ENCODE measurements around the gene NKX1-2. TPM values are rescaled to one million over a fixed set of nuclear protein-coding genes. Genes with fewer than 3 reads are reported as not detected.
A peak's percentile ranks its signal among the peaks of the same experiment; 100 is the strongest.

The NKX1-2 gene
- total RNA-seq, 2 donors from 2014 or later, result not detected

DNA sequence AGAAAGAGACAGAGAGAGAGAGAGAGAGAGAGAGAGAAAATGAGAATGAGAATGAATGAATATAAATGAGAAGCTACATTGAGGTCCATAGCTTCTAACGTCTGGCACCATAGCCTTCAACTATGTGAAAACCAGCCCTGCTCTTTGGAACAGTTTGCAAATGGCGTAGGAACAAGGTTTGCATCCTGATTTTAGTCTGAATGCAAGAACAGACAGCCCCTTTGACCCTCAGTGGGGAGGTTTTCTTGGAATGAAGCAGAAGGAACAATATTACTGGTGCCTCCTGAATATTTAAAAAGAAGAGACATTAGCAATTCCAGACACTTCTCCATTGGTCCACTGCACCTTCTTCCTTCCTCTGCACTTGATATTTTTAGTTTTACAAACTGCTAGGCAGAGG lies 34.8 kb upstream of the NKX1-2 start:
- ATAC-seq (replicated peaks in 1 of 2) (no peak), DNase-seq (no peak)
- Mint-ChIP-seq H3K27ac (no peak overlapping the region), H3K4me3 (no peak overlapping the region), H3K9me3 (peaks cover 0 to 2% of the 10 kb centered on the region in 2 donors), H3K4me1 (ENCODE audit: low read depth) (no peaks in the 10 kb centered on the region), H3K27me3 (ENCODE audit: low read depth) (no peaks in the 10 kb centered on the region), H3K36me3 (ENCODE audit: insufficient read depth in 2 of 2) (peaks cover 0 to 2% of the 10 kb centered on the region in 2 donors)

DNA sequence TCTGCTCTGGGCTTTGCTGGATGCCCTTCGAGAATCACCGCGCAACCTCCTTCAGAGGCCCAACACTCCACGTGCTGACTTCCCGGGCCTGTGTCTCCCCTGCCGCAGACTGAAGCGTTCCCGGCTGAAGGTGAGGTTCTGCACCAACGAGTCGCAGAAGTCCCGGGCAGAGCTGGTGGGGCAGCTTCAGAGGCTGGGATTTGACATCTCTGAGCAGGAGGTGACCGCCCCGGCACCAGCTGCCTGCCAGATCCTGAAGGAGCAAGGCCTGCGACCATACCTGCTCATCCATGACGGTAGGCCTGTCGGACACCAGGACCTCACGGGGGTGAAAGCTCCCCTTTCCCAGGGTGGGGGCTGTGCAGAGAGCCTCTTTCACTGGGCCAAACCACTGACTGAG lies 34.2 kb upstream of the NKX1-2 start:
- no peak for DNase-seq
- no peaks in the 10 kb centered on the region for H3K27me3 Mint-ChIP-seq (ENCODE audit: low read depth)
- H3K27ac Mint-ChIP-seq, result no peak overlapping the region

DNA sequence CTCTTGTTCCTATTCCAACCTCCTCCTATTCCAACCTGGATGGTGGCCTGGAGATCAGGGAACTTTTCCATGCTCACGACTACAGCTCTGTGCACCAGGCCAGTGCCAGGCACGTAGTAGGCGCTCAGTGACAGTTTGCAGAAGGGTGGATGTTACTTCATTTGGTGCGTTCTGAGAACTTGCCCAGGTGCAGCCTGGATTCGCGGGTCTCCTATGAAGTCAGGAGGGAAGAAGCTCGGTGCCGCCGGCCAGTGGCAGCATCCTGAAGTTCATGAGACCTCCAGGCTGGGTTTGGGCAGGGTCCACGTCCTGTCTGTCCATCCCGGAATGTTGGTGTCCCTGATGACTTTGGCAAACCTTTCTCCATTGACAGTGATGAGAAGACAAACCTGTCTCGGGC lies 33.0 kb upstream of the NKX1-2 start:
- Mint-ChIP-seq H3K27me3 (ENCODE audit: low read depth) (no peaks in the 10 kb centered on the region), H3K27ac (no peak overlapping the region), H3K4me3 (no peak overlapping the region), H3K36me3 (ENCODE audit: insufficient read depth in 2 of 2) (peaks cover 0 to 2% of the 10 kb centered on the region in 2 donors), H3K9me3 (peaks cover 0 to 2% of the 10 kb centered on the region in 2 donors), H3K4me1 (ENCODE audit: low read depth) (no peaks in the 10 kb centered on the region)
- no peak for DNase-seq
- ATAC-seq (replicated peaks in 1 of 2), result no peak

More for the DNA sequence above, 34.2 kb upstream of the NKX1-2 start:
- no peak for ATAC-seq (replicated peaks in 1 of 2)
- H3K4me3 Mint-ChIP-seq, result no peak overlapping the region
- H3K4me1 Mint-ChIP-seq (ENCODE audit: low read depth), result no peaks in the 10 kb centered on the region
- peaks cover 0 to 2% of the 10 kb centered on the region in 2 donors for H3K36me3 Mint-ChIP-seq (ENCODE audit: insufficient read depth in 2 of 2)
- peaks cover 0 to 2% of the 10 kb centered on the region in 2 donors for H3K9me3 Mint-ChIP-seq

DNA sequence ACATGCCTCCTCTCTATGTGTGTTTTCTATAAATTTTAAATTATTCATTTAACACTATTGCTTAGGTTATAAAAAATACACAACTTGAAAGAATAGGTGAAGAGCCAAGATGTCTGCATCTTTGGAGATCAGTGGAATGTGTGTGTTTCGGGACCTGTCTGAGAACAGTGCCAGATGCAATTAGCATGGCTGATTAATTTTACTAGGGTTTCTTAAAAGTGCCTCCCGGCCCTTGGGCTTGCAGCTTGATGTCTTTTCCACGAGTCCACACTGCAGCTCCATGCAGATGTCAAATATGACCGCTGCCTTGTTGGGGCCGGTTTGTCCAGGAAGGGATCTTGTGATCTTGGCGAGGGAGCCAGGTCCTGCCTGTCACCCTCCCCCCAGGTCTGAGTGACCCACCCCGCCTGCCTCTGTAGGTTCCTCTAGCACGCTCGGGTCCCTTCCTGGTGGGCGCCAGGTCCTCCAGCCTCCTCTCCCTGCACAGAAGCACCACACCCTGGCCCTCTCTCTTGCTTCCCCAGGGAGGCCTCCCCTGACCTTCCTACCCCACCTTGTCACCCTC lies 32.5 kb upstream of the NKX1-2 start:
- Mint-ChIP-seq H3K27me3 (ENCODE audit: low read depth) (no peaks in the 10 kb centered on the region), H3K4me1 (ENCODE audit: low read depth) (no peaks in the 10 kb centered on the region), H3K36me3 (ENCODE audit: insufficient read depth in 2 of 2) (peaks cover 0 to 2% of the 10 kb centered on the region in 2 donors), H3K27ac (no peak overlapping the region), H3K9me3 (peaks cover 0 to 2% of the 10 kb centered on the region in 2 donors), H3K4me3 (no peak overlapping the region)
- no peak for ATAC-seq (replicated peaks in 1 of 2)
- no peak for DNase-seq

DNA sequence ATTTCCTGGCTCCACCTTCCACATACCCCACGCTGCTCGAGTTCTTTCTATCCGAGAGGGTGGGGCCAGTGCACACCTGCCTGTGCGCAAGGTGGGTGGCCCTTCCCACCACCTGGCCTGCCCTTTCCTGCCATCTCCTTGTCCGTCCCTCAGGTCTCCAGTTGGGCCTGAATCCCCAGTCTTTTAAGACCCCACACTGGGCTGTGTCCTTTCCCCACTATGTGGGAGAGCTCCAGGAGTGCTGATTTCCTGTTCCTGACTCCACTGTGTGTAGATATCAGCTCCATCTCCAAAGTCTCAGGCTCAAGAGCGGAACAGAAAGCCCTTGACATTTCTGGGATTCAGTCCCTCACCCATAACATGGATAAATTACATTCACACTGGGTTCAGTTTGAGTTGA lies 31.9 kb upstream of the NKX1-2 start:
- no peaks in the 10 kb centered on the region for H3K27me3 Mint-ChIP-seq (ENCODE audit: low read depth)
- H3K4me1 Mint-ChIP-seq (ENCODE audit: low read depth), result no peaks in the 10 kb centered on the region
- H3K27ac Mint-ChIP-seq, result no peak overlapping the region
- H3K4me3 Mint-ChIP-seq, result no peak overlapping the region
- H3K36me3 Mint-ChIP-seq (ENCODE audit: insufficient read depth in 2 of 2), result no peaks in the 10 kb centered on the region
- DNase-seq (no peak), ATAC-seq (replicated peaks in 1 of 2) (no peak)
- no peaks in the 10 kb centered on the region for H3K9me3 Mint-ChIP-seq

DNA sequence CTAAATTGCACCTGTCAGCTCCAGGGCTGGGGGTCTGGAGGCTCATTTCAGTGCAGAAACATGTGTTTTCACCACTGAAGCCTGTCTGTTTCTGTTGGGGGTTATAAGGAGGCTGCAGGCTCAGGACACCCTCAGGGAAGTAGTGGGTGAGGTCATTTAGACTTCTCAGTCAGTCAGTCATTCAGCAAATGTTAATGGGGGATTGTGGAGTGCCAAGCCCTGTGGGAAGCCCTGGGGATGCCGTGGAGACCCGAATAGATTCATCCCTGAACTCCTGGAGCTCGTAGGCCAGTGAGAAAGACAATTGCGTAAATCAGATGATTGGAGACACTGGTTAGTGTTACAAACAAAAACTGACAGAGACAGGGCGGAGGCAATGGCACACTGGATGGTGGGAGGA lies 31.0 kb upstream of the NKX1-2 start:
- DNase-seq (no peak), ATAC-seq (replicated peaks in 1 of 2) (no peak)
- Mint-ChIP-seq H3K4me3 (no peak overlapping the region), H3K27me3 (ENCODE audit: low read depth) (no peaks in the 10 kb centered on the region), H3K36me3 (ENCODE audit: insufficient read depth in 2 of 2) (no peaks in the 10 kb centered on the region), H3K27ac (no peak overlapping the region), H3K4me1 (ENCODE audit: low read depth) (no peaks in the 10 kb centered on the region), H3K9me3 (no peaks in the 10 kb centered on the region)

DNA sequence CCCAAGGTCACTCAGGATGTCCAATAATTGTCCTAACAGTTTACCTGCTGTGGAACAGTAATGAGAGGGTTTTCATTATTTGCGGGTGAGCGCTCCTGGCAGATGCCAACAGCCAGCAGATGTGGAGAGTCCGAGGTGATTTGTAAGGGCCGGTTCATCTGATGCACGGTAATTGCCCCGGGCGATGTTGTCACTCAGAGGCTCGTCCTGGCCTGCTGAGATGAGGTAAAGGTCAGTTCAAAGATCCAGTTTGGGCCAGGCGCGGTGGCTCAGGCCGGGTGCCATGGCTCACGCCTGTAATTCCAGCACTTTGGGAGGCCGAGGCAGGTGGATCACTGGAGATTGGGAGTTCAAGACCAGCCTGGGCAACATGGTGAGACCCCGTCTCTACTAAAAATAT lies 28.7 kb upstream of the NKX1-2 start:
- H3K4me3 Mint-ChIP-seq, result no peak overlapping the region
- no peaks in the 10 kb centered on the region for H3K36me3 Mint-ChIP-seq (ENCODE audit: insufficient read depth in 2 of 2)
- no peaks in the 10 kb centered on the region for H3K4me1 Mint-ChIP-seq (ENCODE audit: low read depth)
- no peak overlapping the region for H3K27ac Mint-ChIP-seq
- no peaks in the 10 kb centered on the region for H3K27me3 Mint-ChIP-seq (ENCODE audit: low read depth)
- H3K9me3 Mint-ChIP-seq, result no peaks in the 10 kb centered on the region
- ATAC-seq (replicated peaks in 1 of 2), result no peak
- no peak for DNase-seq

DNA sequence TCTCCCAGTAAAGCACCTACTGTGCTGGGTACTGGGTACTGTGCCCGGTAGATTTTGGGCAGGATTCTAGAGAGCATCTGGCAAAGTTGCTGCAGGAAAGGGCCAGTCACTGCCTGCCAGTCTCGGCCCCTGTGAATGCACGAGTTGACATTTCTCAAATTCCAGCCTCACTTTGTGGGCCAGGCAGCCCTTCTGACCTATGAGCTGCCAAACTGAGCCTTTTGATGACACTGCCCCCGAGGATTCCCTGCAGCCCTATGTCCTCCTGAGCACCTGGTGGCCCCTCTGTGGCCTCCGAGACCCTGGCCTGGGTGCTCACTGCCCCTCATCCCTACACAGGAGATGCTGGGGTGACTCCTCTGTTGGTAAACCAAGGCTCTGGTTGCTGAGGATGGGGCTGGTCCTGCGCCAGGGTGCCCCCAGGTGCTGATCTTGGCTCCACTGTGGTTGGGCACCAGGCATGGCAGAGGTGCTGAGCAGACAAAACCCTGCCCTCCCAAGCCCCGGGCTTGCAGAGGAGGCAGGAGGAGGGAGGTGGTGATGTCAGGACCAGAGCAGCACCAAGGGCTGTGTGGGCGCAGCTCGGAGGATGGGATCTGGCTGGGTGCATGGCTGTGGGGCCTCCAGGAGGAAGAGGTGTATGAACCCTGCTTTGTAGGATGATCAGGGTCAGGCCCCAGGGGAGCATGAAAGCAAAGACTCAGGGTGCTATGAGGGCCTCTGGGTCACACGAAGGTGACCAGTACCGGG lies 28.0 kb upstream of the NKX1-2 start:
- ATAC-seq (replicated peaks in 1 of 2), result no peak
- H3K36me3 Mint-ChIP-seq (ENCODE audit: insufficient read depth in 2 of 2), result no peaks in the 10 kb centered on the region

DNA sequence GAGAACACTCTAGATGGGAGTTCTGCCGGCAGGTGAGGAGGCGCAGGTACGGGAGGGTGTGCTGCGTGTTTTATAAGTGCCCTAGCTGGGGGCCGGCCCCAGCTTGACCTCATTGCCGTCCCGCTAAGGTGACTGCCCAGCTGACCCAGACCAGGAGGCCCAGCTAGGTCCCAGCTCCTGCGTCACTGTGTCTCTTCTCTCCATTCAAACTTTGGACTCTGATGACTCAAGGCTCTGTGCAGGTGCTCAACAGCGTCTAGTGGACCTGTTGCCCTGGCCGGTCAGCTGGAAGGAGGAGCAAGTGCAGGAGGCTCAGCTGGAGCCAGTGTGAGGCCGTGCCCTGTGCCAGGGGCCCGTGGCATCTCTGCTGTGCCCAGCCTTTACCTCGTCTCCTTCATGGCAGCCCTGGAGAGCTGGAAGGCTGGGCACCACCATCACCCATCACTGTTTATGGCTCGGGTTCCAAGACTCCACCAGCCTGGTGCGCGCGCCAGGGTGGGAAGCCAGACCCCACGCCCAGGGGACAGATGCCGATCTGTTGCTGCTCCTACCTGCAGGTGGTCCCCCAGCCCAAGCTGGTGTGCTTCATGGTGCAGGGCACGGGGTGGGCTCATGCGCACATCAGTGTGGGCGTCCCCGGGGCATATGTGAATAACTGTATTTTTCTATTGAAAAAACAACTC lies 26.3 kb upstream of the NKX1-2 start:
- H3K4me1 Mint-ChIP-seq (ENCODE audit: low read depth), result peaks cover 5% of the 10 kb centered on the region
- DNase-seq (no peak), ATAC-seq (replicated peaks in 1 of 2) (no peak)
- H3K27ac Mint-ChIP-seq, result no peak overlapping the region
- H3K4me3 Mint-ChIP-seq, result no peak overlapping the region
- no peaks in the 10 kb centered on the region for H3K9me3 Mint-ChIP-seq
- no peaks in the 10 kb centered on the region for H3K27me3 Mint-ChIP-seq (ENCODE audit: low read depth)
- no peaks in the 10 kb centered on the region for H3K36me3 Mint-ChIP-seq (ENCODE audit: insufficient read depth in 2 of 2)

More for the DNA sequence above, 28.0 kb upstream of the NKX1-2 start:
- no peak overlapping the region for H3K27ac Mint-ChIP-seq
- H3K27me3 Mint-ChIP-seq (ENCODE audit: low read depth), result no peaks in the 10 kb centered on the region
- no peak overlapping the region for H3K4me3 Mint-ChIP-seq
- no peaks in the 10 kb centered on the region for H3K4me1 Mint-ChIP-seq (ENCODE audit: low read depth)
- no peaks in the 10 kb centered on the region for H3K9me3 Mint-ChIP-seq
- no peak for DNase-seq

DNA sequence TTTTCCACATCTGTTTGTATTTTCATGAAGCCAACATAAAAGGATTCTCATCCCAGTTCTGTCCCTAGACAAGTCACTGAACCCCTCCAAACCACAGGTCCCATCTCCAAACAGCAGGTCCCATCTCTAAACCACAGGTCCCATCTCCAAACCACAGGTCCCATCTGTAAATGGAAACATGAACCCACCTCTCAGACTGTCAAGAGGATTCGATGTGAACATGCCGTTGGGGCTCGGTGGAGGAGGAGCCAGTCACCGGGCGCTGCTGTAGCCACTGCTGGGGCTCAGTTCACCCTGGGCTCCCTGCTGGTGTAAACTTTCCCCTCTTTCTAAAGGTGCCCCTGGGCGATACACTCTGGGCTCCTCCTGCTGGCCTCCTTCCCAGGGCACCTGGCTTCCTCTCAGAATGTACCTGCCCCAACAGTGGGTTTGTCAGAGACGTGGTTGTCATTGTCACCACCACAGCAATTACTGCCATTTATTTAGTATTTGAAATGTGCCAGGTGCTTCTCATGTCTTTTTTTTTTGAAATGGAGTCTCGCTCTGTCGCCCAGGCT lies 24.8 kb upstream of the NKX1-2 start:
- DNase-seq (no peak), ATAC-seq (replicated peaks in 1 of 2) (no peak)
- Mint-ChIP-seq H3K36me3 (ENCODE audit: insufficient read depth in 2 of 2) (no peaks in the 10 kb centered on the region), H3K4me1 (ENCODE audit: low read depth) (peaks cover 5% of the 10 kb centered on the region), H3K27me3 (ENCODE audit: low read depth) (no peaks in the 10 kb centered on the region), H3K9me3 (no peaks in the 10 kb centered on the region), H3K27ac (no peak overlapping the region), H3K4me3 (no peak overlapping the region)

DNA sequence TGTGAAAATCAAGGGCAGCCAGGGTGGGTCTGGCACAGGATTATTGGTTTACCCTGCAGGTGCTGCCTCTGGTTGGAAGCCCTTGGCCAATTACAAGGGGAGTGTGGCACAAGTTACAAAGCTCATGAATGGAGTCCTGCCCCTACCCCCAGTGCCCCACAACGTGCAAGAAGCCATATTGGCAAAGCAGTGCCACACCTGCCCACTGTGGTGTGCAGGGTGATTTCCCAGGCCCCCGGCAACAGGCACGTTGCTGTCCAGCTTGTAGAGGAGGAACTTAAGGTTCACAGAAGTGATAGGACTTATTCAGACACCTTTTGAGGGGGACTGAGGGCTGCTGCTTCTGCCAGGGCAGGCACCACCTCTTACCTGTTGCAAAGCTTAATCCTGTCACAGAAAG lies 23.2 kb upstream of the NKX1-2 start:
- H3K4me1 Mint-ChIP-seq (ENCODE audit: low read depth), result peaks cover 5% of the 10 kb centered on the region
- no peak overlapping the region for H3K4me3 Mint-ChIP-seq
- H3K27me3 Mint-ChIP-seq (ENCODE audit: low read depth), result no peaks in the 10 kb centered on the region
- no peak overlapping the region for H3K27ac Mint-ChIP-seq
- no peaks in the 10 kb centered on the region for H3K9me3 Mint-ChIP-seq
- no peaks in the 10 kb centered on the region for H3K36me3 Mint-ChIP-seq (ENCODE audit: insufficient read depth in 2 of 2)
- no peak for ATAC-seq (replicated peaks in 1 of 2)
- no peak for DNase-seq

DNA sequence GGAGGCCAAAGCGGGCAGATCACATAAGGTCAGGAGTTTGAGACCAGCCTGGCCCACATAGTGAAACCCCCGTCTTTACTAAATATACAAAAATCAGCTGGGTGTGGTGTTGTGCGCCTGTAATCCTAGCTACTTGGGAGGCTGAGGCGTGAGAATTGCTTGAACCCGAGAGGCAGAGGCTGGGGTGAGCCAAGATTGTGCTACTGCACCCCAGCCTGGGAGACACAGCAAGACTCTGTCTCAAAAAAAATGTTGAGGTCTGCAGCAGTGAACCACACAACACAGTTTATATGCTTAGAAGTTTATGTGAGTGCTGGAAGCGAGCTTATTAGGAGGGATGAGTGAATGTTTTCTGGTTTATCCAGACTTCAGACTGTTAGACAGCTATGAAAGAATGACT lies 22.2 kb upstream of the NKX1-2 start:
- H3K27ac Mint-ChIP-seq, result no peak overlapping the region
- no peaks in the 10 kb centered on the region for H3K36me3 Mint-ChIP-seq (ENCODE audit: insufficient read depth in 2 of 2)
- no peak for DNase-seq
- peaks cover 5% of the 10 kb centered on the region for H3K4me1 Mint-ChIP-seq (ENCODE audit: low read depth)
- no peak overlapping the region for H3K4me3 Mint-ChIP-seq
- H3K9me3 Mint-ChIP-seq, result no peaks in the 10 kb centered on the region
- peak; percentile 37 to 58 for ATAC-seq (replicated peaks in 1 of 2)
- H3K27me3 Mint-ChIP-seq (ENCODE audit: low read depth), result no peaks in the 10 kb centered on the region
